NCI-H2081 treated with DMSO at 0.1 percent for 48 hours (cell line): ENCODE results near the gene MIA2.
"Not testable (repeated sequence)": the region's sequence is repeated elsewhere in the genome, so short reads cannot be mapped to it uniquely, and the experiment has no call there.

Source experiments
- DNase-seq: peaks from one replicate; lab custom pipeline; 2025; lab: John Stamatoyannopoulos, UW

Gene MIA2

DNA sequence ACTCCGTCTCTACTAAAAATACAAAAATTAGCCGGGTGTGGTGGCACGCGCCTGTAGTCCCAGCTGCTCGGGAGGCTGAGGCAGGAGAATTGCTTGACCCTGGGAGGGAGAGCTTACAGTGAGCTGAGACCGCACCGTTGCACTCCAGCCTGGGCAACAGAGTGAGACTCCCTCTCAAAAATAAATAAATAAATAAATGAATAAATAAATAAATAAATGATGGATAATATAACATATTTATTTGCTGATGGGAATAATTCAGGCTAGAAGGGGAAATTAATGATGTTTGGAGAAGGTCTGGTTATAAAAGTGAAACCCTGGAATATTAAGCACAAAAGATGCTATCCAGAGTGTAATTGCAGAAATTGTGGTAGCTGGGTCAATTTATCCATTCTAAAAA lies 107.4 kb downstream of the MIA2 start:
- not testable (repeated sequence) for DNase-seq

DNA sequence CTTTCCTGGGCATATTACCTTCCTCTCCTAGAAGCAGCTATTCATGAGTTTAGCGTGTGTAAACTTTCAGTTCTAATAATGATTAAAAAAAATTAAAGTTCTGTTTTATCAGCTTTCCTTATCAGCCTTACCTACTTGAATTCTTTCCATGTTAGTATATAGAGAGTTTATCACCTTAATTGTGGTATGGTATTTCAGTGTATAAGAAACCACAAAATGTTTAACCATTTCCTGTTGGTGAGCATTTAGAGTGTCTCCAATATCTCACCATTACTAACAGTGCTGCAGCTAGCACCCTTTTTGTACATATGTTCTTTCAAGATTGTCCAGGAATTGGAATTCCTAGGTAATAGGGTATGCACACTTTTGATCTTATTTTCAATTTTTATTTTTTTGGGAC lies 109.1 kb downstream of the MIA2 start:
- no peak for DNase-seq

DNA sequence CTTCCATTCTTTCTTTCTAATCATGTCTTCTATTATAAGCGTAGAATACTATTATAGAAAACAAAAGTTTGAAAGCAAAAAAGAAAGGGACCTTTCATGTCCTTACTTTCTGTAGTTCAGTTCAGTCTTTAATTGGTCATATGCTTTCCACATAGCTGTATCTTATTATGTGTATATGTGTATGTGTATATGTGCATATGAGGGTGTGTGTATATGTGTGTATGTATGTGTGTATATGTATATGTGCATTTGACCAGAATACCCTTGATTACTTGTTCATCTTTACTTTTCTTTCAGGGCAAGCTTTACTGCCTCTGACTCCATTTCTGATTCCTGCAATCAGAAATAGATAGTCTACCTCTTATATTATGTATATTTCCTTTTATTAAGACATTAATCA lies 109.9 kb downstream of the MIA2 start:
- DNase-seq: no peak

DNA sequence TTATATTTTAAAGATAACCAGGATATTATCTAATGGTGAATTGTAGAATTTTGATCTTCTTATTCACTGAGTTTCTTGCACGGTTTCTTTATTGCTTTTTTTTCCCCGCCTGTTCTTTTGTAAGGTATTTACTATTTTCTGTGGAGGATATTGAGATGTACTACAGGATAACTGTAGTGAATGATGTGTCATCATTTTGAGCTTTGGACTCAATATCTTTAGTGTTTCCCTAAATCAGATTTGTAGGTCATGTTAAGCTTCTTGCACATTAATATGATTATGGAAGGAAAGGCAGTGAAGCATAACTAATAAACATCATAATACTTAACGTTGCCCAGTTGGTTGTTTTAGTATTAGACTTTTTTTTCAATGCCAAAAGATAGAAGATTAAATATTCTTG lies 117.2 kb downstream of the MIA2 start:
- no peak for DNase-seq

DNA sequence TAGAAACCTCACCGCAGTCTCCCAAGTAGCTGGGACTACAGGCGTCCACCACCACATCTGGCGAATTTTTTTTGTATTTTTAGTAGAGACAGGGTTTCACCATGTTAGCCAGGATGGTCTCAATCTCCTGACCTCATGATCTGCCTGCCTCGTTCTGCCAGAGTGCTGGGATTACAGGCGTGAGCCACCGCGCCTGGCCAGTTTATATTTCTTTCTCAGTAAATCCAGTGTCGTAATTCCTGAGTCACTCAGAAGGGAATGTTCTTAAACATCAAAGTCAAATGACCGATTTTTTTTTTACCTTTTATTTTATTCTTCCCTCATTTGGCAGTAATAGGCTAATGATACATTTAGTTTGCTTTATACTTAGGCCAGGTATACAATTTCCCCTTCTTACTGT lies 118.0 kb downstream of the MIA2 start:
- no peak for DNase-seq

DNA sequence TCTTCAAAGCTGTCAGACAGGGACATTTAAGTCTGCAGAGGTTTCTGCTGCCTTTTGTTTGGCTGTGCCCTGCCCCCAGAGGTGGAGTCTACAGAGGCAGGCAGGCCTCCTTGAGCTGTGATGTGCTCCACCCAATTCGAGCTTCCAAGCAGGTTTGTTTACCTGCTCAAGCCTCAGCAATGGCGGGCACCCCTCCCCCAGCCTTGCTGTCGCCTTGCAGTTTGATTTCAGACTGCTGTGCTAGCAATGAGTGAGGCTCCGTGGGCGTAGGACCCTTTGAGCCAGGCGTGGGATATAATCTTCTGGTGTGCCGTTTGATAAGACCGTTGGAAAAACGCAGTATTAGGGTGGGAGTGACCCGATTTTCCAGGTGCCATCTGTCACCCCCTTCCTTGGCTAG lies 125.4 kb downstream of the MIA2 start:
- not testable (repeated sequence) for DNase-seq

DNA sequence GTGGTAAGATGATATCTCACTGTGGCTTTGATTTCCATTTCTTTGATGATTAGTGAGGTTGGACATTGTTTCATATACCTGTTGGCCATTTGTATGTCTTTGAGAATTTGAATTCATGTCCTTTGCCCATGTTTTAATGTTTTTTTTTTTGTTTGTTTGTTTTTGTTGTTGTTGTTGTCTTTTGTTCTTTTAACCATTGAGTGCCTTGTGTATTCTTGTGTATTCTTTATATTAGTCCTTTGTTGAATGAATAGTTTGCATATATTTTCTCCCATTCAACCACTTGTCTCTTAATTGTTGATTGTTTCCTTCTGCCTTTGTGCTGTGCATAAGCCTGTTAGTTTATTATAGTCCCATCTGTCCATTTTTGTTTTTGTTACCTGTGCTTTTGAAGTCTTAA lies 126.6 kb downstream of the MIA2 start:
- DNase-seq: no peak

DNA sequence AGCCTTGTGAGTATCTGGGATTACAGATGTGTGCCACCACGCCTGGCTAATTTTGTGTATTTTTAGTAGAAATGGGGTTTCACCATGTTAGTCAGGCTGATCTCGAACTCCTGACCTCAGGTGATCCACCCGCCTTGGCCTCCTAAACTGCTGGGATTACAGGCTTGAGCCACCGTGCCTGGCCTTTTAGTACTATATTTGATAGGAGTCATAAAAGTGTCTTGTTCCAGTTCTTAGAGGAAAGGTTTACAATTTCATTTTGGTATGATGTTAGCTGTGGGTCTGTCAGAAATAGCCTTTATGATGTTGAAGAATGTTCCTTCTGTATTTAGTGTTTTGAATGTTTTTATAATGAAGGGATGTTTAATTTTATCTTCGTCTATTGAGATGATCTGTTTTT lies 127.8 kb downstream of the MIA2 start:
- not testable (repeated sequence) for DNase-seq

DNA sequence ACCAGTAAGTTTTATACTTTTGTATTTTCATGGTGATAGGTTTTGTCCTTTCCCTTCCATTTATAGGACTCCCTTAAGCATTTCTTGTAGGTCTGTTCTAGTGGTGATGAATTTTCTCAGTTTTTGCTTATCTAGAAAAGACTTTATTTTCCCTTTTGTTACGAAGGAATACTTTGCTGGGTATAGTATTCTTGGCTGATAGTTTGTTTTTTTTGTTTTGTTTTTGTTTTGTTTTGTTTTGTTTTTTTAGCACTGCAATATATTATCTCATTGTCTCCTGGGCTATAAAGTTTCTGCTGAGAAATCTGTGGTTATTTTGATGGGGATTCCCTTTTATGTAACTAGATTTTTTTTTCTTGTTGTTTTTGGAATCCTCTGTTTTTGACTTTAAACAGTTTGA lies 130.8 kb downstream of the MIA2 start:
- DNase-seq: no peak

DNA sequence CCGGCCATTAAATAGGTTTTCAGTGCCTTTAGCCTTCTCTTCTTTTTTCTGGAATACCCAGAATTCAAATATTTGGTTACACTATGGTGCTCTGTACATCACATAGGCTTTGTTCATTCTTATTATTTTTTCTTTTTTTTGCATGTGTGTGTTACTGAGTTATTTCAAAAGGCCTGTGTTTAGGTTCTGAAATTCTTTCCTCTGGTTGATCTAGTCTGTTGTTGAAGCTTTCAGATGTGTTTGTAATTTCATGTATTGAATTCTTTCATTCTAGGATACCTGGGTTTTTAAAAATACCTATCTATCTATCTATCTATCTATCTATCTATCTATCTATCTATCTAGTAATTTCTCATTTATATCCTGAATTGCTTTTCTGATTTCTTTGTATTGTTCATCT lies 131.6 kb downstream of the MIA2 start:
- DNase-seq: no peak

DNA sequence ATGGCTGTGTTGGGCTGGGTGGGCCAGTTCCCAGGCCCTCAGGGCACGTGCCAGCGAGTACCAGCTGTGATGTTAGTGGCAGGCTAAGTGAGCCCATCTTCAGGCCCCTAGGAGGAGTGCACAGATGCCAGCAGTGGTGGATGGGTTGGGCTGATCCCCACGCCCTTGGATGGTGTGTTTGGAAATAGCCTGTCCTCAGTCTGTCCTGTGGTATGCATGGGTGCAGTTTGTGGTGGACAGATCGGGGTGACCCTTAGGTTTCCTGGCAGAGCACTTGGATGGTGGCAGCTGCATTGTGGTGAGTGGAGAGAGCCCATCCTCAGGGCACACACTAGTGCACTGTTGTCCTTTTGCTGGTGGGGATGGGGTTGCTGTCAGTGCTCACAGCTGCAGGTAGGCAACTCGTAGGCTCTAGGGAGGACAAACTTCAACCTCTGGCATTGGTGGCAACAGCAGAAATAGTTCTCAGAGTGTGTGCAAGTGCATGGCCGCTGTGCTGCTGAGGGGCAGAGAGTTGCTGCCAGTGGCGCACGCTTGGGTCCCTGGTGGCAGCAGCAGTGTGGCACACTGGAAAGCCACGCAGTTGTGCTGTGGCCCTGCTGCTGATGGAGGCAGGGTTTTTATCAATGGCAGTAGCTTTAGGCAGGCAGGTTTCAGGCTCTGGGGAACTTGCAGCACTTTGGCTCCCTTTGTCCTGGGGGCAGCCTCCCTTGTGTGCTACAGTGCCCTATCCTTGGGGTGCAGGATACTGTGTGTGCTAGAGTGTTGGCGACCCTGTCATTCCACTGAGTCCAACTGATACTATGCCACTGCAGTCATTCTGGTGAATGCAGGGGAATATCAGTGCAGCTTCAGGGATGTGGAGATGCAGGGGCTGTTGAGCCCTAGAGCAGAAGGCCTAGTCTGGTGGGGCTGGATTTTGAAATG lies 133.0 kb downstream of the MIA2 start:
- DNase-seq: no peak

DNA sequence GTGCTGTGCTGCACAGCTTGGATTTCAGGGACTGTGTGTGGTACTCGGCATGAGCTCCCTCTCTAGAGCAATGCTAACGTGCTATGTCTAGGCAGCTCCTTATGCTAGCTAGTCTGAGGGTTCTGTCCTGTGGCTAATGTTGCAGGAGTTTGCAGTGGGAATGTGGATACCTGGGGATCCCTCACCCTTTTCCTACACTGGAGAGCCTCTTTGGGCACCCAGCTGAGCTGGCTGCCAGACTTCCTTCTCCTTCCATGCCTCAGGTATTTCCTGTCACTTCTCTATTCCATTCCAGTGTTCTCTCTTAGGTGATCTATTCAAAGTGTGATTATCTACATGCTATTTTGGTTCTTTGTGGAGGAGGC lies 133.7 kb downstream of the MIA2 start:
- no peak for DNase-seq

DNA sequence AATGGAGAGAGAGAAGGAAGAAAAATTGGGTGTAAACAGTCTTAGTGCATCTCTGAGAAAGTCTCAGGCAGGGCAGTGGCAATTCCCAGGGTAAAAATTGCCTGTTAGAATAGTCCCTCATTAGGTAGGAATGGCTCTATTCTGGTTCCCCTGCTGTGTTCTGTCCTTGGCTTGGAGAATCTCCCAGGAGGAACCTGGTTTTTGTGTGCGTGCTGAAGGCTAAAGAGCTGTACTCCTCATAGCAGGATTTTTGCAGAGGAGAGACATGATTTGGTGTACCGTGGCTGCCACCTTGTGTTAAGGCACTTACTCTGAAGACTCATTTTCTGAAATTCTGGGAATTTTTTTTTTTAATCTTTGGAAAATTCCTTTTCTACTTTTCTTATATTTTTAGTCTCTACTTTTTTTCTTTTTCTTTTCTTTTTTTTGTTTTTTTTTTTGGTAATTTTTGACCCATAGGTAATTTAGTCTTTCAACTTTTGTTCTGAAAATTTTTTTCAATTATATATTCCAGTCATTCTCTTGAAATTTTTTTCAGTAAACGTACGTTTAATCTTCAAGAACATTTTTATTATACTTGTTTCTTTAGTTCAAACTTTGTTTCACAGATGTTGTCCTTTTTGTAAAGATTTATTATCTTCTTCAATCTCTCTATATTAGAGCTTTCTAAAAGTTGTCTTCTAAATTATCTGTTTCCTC lies 134.7 kb downstream of the MIA2 start:
- DNase-seq: peak; percentile 46

DNA sequence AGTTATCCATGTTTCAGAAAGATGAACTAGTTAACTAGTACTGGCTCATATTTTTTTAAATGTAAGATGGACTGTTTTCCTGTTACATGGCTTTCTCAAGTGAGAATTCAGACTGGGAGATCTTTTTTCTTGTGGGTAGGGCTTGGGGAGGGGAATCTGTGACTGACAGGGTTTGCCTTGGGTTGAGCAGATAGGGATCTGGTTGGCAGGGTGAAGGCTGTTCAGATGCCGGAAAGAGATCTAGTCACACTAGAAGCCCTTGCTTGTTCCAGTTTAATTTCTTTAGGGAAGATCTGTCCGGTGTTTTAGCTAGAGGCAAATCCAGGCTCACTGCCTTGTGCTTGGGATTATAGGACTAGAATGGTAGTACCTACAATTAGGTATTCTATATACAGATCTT lies 135.3 kb downstream of the MIA2 start:
- DNase-seq: no peak

DNA sequence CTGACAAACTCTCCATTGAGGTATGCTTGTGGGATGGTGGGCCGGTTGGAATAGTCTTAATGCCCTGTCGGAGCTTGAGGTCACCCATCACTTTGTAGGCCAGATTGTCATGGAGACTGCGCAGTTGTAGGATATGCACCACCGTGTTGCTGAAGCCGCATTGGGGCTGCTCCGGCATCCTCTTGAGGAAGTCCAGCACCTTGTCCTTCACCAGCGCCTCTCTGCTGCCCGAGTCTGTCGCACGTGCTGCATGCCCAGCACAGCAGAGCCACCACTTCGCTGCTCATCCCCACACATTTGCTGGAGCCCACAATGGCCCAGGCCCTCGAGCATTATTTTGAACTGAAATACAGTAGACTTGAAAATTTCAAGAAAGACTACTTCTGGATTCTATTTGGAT lies 136.7 kb downstream of the MIA2 start:
- no peak for DNase-seq

DNA sequence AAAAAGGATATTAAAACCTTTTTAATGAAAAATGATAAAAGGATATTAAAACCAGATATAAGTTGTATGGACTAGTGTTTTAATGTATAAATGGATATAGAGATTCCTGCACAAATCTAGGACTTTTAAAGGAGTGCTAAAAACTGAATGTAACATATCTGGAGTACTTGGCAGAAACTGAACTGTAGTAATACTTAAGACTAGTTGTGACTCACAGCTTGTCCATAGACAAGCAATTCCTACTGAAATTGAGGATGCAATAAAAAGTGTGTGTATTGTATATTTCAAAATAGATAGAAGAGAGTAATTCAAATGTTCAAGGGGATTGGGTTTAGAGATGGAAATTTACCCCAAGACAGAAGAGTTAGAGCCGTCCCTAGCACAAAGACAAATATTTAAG lies 138.9 kb downstream of the MIA2 start:
- DNase-seq: no peak

DNA sequence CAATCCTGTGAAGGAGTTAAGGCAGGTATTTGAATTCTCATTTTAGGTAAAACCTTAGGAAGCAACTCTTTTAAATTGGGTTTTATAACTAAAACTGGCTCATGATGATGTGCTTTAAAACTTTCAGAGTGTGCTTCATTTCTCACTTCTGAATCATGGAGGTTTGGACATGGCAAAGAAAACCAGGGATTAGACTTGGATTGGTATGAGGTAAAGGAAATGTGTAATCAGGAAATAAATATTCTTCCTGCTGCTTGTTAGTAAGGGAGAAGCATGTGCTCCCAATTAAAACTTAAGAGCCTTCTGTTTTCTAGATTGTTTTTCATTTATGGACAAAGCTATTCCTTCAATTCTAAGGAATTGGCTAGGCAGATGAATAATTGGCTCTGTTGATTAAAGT lies 141.1 kb downstream of the MIA2 start:
- no peak for DNase-seq

DNA sequence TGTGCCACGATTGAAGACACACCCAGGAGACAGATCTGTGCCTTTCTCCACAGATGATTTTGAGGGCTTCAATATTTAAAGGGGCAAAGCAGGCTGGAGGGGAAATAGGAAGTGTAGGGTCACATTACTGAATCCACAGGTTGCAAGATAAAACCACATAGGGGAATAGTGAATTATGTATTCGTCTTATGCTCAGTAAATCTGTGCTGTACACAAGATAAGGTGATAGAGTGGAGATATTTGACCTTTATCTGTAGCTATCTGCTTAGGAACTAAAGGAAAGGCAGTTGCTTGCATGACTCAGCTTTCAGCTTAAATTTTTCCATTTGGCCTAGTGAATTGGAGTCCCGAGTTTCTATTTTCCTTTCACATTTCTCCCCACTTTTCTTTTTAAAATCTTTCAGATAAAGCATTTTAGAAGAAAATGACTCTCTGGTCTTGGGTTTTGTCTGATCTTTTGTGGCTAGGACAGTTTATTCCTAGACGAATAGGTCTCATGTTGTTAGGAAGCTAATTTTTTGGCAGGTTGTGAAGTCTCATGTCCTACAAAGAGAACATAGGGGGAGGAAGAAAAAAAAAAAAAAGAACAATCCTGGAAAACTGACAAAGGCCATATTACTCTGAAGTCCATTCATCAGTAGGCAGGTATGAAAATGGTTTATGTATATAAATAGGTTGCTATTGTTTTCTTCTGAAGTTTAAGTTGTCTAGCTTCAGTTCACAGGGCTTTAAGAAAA lies 143.1 kb downstream of the MIA2 start:
- DNase-seq: no peak

DNA sequence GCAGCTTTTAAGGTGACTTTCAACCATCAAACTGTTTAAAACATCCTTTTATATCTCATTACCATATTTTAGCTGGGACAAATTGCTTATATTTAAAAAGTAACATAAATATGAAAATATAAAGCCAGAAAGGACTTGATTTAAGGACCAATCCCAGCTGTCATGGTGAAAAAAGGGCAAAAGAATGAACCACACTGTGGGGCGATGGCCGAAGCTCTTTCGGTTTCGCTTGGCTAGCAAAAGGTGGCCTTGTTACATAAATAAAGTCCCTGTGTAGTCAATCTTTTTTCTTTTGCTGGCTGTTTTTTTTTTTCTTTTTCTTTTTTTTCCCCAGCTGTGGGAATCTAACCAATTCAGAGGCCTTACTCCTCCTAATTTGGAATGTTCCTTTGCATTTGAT lies 147.7 kb downstream of the MIA2 start:
- no peak for DNase-seq

DNA sequence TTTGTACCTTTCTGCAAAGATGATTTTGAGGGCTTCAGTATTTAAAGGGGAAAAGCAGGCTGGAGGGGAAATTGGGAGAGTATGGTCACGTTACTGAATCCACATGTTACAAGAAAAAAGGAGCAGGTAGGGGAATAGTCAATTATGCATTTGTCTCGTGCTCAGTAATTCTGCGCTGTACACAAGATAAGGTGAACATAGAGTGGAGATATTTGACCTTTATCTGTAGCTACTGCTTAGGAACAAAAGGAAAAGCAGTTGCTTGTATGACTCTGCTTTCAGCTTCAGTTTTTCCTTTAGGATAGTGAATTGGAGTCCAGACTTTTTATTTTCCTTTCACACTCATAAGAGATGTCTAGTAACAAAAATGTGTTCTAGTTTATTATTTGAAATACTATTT lies 148.7 kb downstream of the MIA2 start:
- DNase-seq: no peak

DNA sequence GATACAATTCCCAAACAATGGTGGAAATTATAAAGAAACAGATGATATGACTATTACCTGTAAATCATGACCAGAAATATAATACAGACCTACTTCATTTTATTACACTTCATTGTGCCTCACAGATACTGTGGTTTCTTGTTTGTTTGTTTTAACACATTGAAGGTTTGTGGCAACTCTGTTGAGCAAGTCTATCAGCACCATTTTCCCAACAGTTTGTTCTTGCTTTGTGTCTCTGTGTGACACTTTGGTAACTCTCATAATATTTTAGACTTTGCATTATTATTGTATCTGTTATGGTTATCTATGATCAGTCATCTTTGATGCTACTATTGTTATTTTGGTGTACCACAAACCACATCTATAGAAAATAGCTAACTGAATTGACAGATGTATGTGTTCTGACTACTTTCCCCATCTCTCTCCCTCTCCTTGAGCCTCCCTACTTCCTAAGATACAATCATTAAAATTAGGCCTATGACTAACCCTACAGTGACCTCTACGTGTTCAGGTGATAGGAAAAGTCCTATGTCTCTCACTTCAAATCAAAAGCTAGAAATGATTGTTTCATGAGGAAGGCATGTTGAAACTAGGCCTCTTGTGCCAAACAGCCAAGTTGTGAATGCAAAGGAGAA lies 149.4 kb downstream of the MIA2 start:
- no peak for DNase-seq

DNA sequence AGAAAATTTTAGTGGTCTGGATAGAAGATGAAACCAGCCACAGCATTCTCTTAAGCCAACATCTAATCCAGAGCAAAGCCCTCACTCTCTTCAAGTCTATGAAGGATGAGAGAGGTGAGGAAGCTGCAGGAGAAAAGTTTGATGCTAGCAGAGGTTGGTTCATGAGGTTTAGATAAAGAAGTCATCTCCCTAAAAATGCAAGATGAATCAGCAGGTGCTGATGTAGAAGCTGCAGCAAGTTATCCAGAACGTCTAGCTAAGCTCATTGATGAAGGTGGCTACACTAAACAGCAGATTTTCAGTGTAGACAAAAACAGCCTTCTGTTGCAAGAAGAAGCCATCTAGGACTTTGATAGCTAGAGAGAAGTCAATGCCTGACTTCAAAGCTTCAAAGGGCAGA lies 150.0 kb downstream of the MIA2 start:
- no peak for DNase-seq
